H1 (cell line): ENCODE data around the gene TMEM25. TPM values are rescaled to one million over a fixed set of nuclear protein-coding genes. Genes with fewer than 3 reads are reported as not detected.

Source experiments
- CTCF ChIA-PET: fragments of 300-600 bp; sonication (Branson Sonifier 250); formaldehyde crosslinking; loops from one replicate; lab custom pipeline; 2021; ENCODE audit not compliant: partially characterized antibody; lab: Charles Lee
- POLR2A ChIA-PET: fragments of 300-600 bp; sonication (Branson Sonifier 250); formaldehyde crosslinking; loops from one replicate; lab custom pipeline; 2021; ENCODE audit warnings: inconsistent platforms; ENCODE audit not compliant: partially characterized antibody; lab: Charles Lee
- DNase-seq, 2 experiments: peaks; one replicate each; pipeline versions ENCODE4 v3.0.0 to v3.0.0-alpha.2; 2010 to 2022; ENCODE audit warnings: low spot score in 2 of 2, low read depth in 1 of 2, mixed read lengths in 1 of 2
- FAIRE-seq: peaks from 2 replicates; lab custom pipeline; 2011; peaks lifted over from hg19 to GRCh38; lab: Jason Lieb, UNC
- H2AFZ ChIP-seq: 2 replicates; pipeline ENCODE4 v1.8.1; 2012; ENCODE audit warnings: low read length, inconsistent platforms
- H2AK5ac ChIP-seq: 2 replicates; pipeline ENCODE4 v1.6.1; 2013; ENCODE audit warnings: low read depth, low read length
- H2BK120ac ChIP-seq: replicated peaks from 2 replicates; pipeline ENCODE3; 2013; ENCODE audit warnings: low read depth, low read length, inconsistent platforms
- H2BK12ac ChIP-seq: 2 replicates; pipeline ENCODE4 v1.6.1; 2013; ENCODE audit warnings: low read depth, low read length
- H2BK15ac ChIP-seq: 2 replicates; pipeline ENCODE4 v1.6.1; 2013; ENCODE audit warnings: low read length
- H2BK20ac ChIP-seq: 2 replicates; pipeline ENCODE4 v1.6.1; 2013; ENCODE audit warnings: low read length
- H2BK5ac ChIP-seq: 2 replicates; pipeline ENCODE4 v1.6.1; 2013; ENCODE audit warnings: low read depth, low read length
- H3K14ac ChIP-seq: 2 replicates; pipeline ENCODE4 v1.6.1; 2013; ENCODE audit warnings: inconsistent platforms; ENCODE audit not compliant: insufficient read length
- H3K18ac ChIP-seq: 2 replicates; pipeline ENCODE4 v1.6.1; 2013; ENCODE audit warnings: low read length; ENCODE audit errors: extremely low read depth
- H3K23ac ChIP-seq: 2 replicates; pipeline ENCODE4 v1.6.1; 2013; ENCODE audit warnings: inconsistent platforms; ENCODE audit not compliant: insufficient read length
- H3K23me2 ChIP-seq: 2 replicates; pipeline ENCODE4 v1.6.1; 2013; ENCODE audit warnings: low read depth, low read length
- H3K27ac ChIP-seq: 2 replicates; pipeline ENCODE4 v1.6.1; 2011; ENCODE audit warnings: low read depth, low read length, inconsistent platforms
- H3K27me3 ChIP-seq, 4 experiments: replicated peaks in 1 of 4; 1 replicate in 1 of 4; 2 replicates in 3 of 4; pipeline versions ENCODE4 v1.6.1 to v1.8.1; 2011 to 2013; ENCODE audit warnings: low read length in 3 of 4, mild to moderate bottlenecking in 3 of 4, inconsistent platforms in 2 of 4, mixed read lengths in 2 of 4, moderate library complexity in 1 of 4; ENCODE audit not compliant: control insufficient read depth in 3 of 4, insufficient read depth in 3 of 4; ENCODE audit errors: extremely low read depth in 1 of 4
- H3K36me3 ChIP-seq, 4 experiments: 2 replicates each; pipeline versions ENCODE4 v1.6.1 to v1.8.1; 2011 to 2013; ENCODE audit warnings: mild to moderate bottlenecking in 4 of 4, low read length in 3 of 4, moderate library complexity in 2 of 4, control low read depth in 1 of 4, inconsistent platforms in 1 of 4; ENCODE audit not compliant: insufficient read depth in 4 of 4, control insufficient read depth in 2 of 4
- H3K4ac ChIP-seq: replicated peaks from 2 replicates; pipeline ENCODE3; 2013; ENCODE audit warnings: low read length, low read depth, mixed read lengths, inconsistent platforms; ENCODE audit not compliant: insufficient read length
- H3K4me1 ChIP-seq, 4 experiments: replicated peaks in 1 of 4; 1 replicate in 1 of 4; 2 replicates in 3 of 4; pipeline versions ENCODE4 v1.6.1 to v1.8.1; 2011 to 2013; ENCODE audit warnings: low read length in 3 of 4, inconsistent platforms in 2 of 4, mixed read lengths in 1 of 4; ENCODE audit not compliant: insufficient read depth in 4 of 4, control insufficient read depth in 3 of 4
- H3K4me2 ChIP-seq, 2 experiments: 2 replicates each; pipeline versions ENCODE4 v1.6.1 to v1.8.1; 2011 to 2013; ENCODE audit warnings: low read depth in 2 of 2, low read length in 2 of 2, control low read depth in 1 of 2, inconsistent platforms in 1 of 2, mild to moderate bottlenecking in 1 of 2; ENCODE audit not compliant: insufficient read depth in 1 of 2
- H3K4me3 ChIP-seq, 4 experiments: fragments of 200-600, 300-600 bp in 1 of 4; sonication (generic), shearing (Covaris generic), sonication (Bioruptor Twin) in 1 of 4; 2 replicates each; pipeline versions ENCODE4 v1.5.1 to v1.8.1; 2011 to 2016; ENCODE audit warnings: low read length in 4 of 4, low read depth in 3 of 4, control low read depth in 2 of 4, inconsistent platforms in 2 of 4, mild to moderate bottlenecking in 2 of 4, mixed read lengths in 1 of 4, moderate library complexity in 1 of 4; ENCODE audit not compliant: insufficient read depth in 2 of 4; ENCODE audit errors: extremely low read depth in 1 of 4
- H3K56ac ChIP-seq: replicated peaks from 2 replicates; pipeline ENCODE3; 2013; ENCODE audit warnings: low read depth, mild to moderate bottlenecking, mixed read lengths, low read length, inconsistent platforms; ENCODE audit not compliant: insufficient read length
- H3K79me1 ChIP-seq: 2 replicates; pipeline ENCODE4 v1.6.1; 2013; ENCODE audit warnings: low read depth, low read length, control low read depth
- H3K79me2 ChIP-seq, 2 experiments: 2 replicates each; pipeline versions ENCODE4 v1.6.1 to v1.8.1; 2012 to 2013; ENCODE audit warnings: low read length in 2 of 2, mild to moderate bottlenecking in 2 of 2, inconsistent platforms in 1 of 2; ENCODE audit not compliant: insufficient read depth in 2 of 2, control insufficient read depth in 1 of 2
- H3K9ac ChIP-seq, 4 experiments: replicated peaks in 1 of 4; 1 replicate in 1 of 4; 2 replicates in 3 of 4; pipeline versions ENCODE4 v1.6.1 to v1.8.1; 2011 to 2013; ENCODE audit warnings: low read depth in 3 of 4, low read length in 3 of 4, control low read depth in 2 of 4, mild to moderate bottlenecking in 2 of 4, moderate library complexity in 2 of 4, inconsistent platforms in 1 of 4; ENCODE audit errors: extremely low read depth in 1 of 4
- H3K9me3 ChIP-seq, 2 experiments: 2 replicates each; pipeline versions ENCODE4 v1.6.1 to v1.8.1; 2012 to 2013; ENCODE audit warnings: mild to moderate bottlenecking in 2 of 2, moderate library complexity in 2 of 2, control low read depth in 1 of 2, inconsistent platforms in 1 of 2, low read depth in 1 of 2, low read length in 1 of 2, mixed read lengths in 1 of 2; ENCODE audit not compliant: insufficient read depth in 2 of 2
- H4K20me1 ChIP-seq, 2 experiments: replicated peaks in 1 of 2; 2 replicates each; pipeline versions ENCODE3 to v1.8.1; 2011 to 2013; ENCODE audit warnings: inconsistent platforms in 2 of 2, low read length in 2 of 2, mild to moderate bottlenecking in 1 of 2; ENCODE audit not compliant: insufficient read depth in 2 of 2, control insufficient read depth in 1 of 2
- H4K5ac ChIP-seq: 2 replicates; pipeline ENCODE4 v1.6.1; 2013; ENCODE audit warnings: low read length, low read depth, mixed read lengths, inconsistent platforms; ENCODE audit not compliant: insufficient read length
- H4K8ac ChIP-seq: 2 replicates; pipeline ENCODE4 v1.8.0; 2013; ENCODE audit warnings: mild to moderate bottlenecking, moderate library complexity, low read length, inconsistent platforms; ENCODE audit not compliant: insufficient read depth; ENCODE audit errors: extremely low read depth
- H4K91ac ChIP-seq: replicated peaks from 2 replicates; pipeline ENCODE3; 2013; ENCODE audit warnings: low read length, mixed read lengths, inconsistent platforms; ENCODE audit not compliant: insufficient read length
- ATF2 ChIP-seq: IDR thresholded peaks from 2 replicates; pipeline ENCODE4 v1.6.1; 2012; ENCODE audit warnings: low read length, inconsistent platforms
- CBX8 ChIP-seq: fragments of 300-800, 300-1000 bp; sonication (generic); IDR thresholded peaks from 2 replicates; pipeline ENCODE4 v1.7.1; 2016; ENCODE audit warnings: low read depth, low read length, borderline replicate concordance
- EZH2 ChIP-seq: fragments of 200-600 bp; sonication (generic); IDR thresholded peaks from 2 replicates; pipeline ENCODE4 v1.7.1; 2012; ENCODE audit warnings: low read depth, mild to moderate bottlenecking, moderate library complexity, low read length, inconsistent platforms; ENCODE audit not compliant: severe bottlenecking
- FOSL1 ChIP-seq: IDR thresholded peaks from 2 replicates; pipeline ENCODE4 v1.6.1; 2011; ENCODE audit warnings: mild to moderate bottlenecking, low read depth, low read length, moderate library complexity; ENCODE audit not compliant: insufficient read depth
- GABPA ChIP-seq: IDR thresholded peaks from 2 replicates; pipeline ENCODE4 v1.6.1; 2011; ENCODE audit warnings: mild to moderate bottlenecking, low read length, moderate library complexity, borderline replicate concordance; ENCODE audit not compliant: insufficient read depth
- JUND ChIP-seq: IDR thresholded peaks from 2 replicates; pipeline ENCODE4 v1.6.1; 2011; ENCODE audit warnings: mild to moderate bottlenecking, improper control_type of control experiment, low read length
- KDM4A ChIP-seq: IDR thresholded peaks from one replicate; pipeline ENCODE4 v1.7.1; 2012; ENCODE audit warnings: low read depth, mild to moderate bottlenecking, moderate library complexity, low read length, inconsistent platforms; ENCODE audit not compliant: severe bottlenecking
- PHF8 ChIP-seq: fragments of 200-600 bp; sonication (generic); conservative IDR thresholded peaks from 2 replicates; pipeline ENCODE4 v1.7.1; 2012; ENCODE audit warnings: low read depth, mild to moderate bottlenecking, inconsistent platforms, low read length, moderate library complexity
- SIN3A ChIP-seq, 2 experiments: IDR thresholded peaks in 1 of 2; conservative IDR thresholded peaks in 1 of 2; 2 replicates each; pipeline ENCODE4 v1.6.1; 2011 to 2012; ENCODE audit warnings: low read length in 2 of 2, improper control_type of control experiment in 1 of 2, low read depth in 1 of 2, mild to moderate bottlenecking in 1 of 2
- TCF12 ChIP-seq: IDR thresholded peaks from 2 replicates; pipeline ENCODE4 v1.6.1; 2011; ENCODE audit warnings: low read depth, mild to moderate bottlenecking, low read length
- YY1 ChIP-seq: IDR thresholded peaks from 2 replicates; pipeline ENCODE4 v1.6.1; 2011; ENCODE audit warnings: low read depth, mild to moderate bottlenecking, low read length
- WGBS, 2 experiments: shearing (Covaris generic) in 1 of 2; methylation state at CpG; one replicate each; pipeline versions ENCODE4 v1.1.6 to v1.1.7; 2013 to 2015; ENCODE audit warnings: low lambda C conversion rate in 2 of 2, mixed read lengths in 2 of 2, inconsistent platforms in 1 of 2, low coverage in 1 of 2, missing lambda C conversion rate in 1 of 2; ENCODE audit not compliant: insufficient replicate concordance in 2 of 2, insufficient coverage in 1 of 2, insufficient read length in 1 of 2; ENCODE audit errors: extremely low coverage in 1 of 2, missing lambda C conversion rate in 1 of 2; 5-methylcytosine and 5-hydroxymethylcytosine counted together
- polyA plus RNA-seq, 7 experiments: library from polyadenylated mRNA; depleted of rRNA in 3 of 7; stranded (reverse) in 5 of 7; unstranded in 2 of 7; fragments of >200 nt in 5 of 7; fragments of 200-250 nt in 2 of 7; gene quantifications; 1 replicate in 5 of 7; 2 replicates in 1 of 7; 4 replicates in 1 of 7; pipeline versions ENCODE4 v1.2.1 to v1.2.3, GENCODE V29; 2011 to 2013; ENCODE audit warnings: missing spikeins in 2 of 7, mixed read lengths in 2 of 7
- total RNA-seq: library from RNA; stranded (reverse); fragmentation: NEBNext Ultra II Directional; extraction: Animal tissue kit (Norgen Biotek cat#: 25700); gene quantifications from 2 replicates; pipeline ENCODE4 v1.2.1, GENCODE V29; 2021

TMEM25 gene
- total and polyA plus RNA-seq, 2 of the 8 experiments (the other 6 are each of a cell fraction or from before 2014, with no cell fraction given) = 18.3 to 26.8 TPM

DNA sequence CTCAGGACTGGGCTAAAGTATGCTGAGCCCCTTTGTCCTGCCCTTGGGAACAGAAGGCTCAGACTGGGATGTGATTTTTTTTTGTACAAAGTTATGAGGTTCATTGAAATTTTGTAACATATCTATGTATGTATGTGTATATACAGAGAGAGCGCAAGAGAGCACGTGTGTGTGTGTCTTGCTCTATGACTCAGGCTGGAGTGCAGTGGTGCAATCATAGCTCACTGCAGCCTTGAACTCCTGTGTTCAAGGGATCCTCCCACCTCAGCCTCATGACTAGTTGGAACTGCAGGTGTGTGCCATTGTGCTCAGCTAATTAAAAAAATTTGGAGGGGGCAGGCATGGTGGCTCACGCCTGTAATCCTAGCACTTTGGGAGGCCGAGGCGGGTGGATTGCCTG is 5.7 kb downstream of the TMEM25 start:
- 0 out of 2 replicates have a peak, but pooled peaks cover 2% of the 10 kb centered on the region for H3K79me1 ChIP-seq
- no peak for FAIRE-seq
- no peak overlapping the region for H3K27ac ChIP-seq
- H2BK15ac ChIP-seq = no peak overlapping the region
- no peak overlapping the region for H2AK5ac ChIP-seq
- H3K4ac ChIP-seq = no peak overlapping the region
- H3K14ac ChIP-seq = no peak overlapping the region
- no peak overlapping the region for H3K4me3 ChIP-seq
- no peak overlapping the region for H3K18ac ChIP-seq
- no peak overlapping the region for H2BK20ac ChIP-seq
- peaks cover 0 to 1% of the 10 kb centered on the region in 2 experiments for H4K20me1 ChIP-seq
- DNase-seq = no peak
- no peaks in the 10 kb centered on the region; the same call in 1 of the 2 replicates for H3K23me2 ChIP-seq
- H3K9me3 ChIP-seq = no peaks in the 10 kb centered on the region
- H2BK12ac ChIP-seq = no peak overlapping the region
- no peak overlapping the region for H2AFZ ChIP-seq
- no peak overlapping the region for H2BK5ac ChIP-seq
- ChIA-PET CTCF (interaction anchor here (0.6 to 1.1 kb wide), 3 partner anchors 32 to 222 kb away, joined by 3 to 4 read pairs (median 3); no protein-coding TSS in a partner anchor), POLR2A (interaction anchor here (0.6 to 1.0 kb wide), 2 partner anchors 21 to 103 kb away, joined by 3 to 4 read pairs; no protein-coding TSS in a partner anchor)
- peaks cover 0 to 4% (median 2%) of the 10 kb centered on the region in 4 experiments; a peak in 4 of 7 replicates for H3K4me1 ChIP-seq
- no peak overlapping the region for H3K4me2 ChIP-seq
- WGBS, 2 experiments = 82% methylated on average over 5 of the region's 5 CpGs; no CpG with 5 or more reads in 1 of the 2 experiments
- no peak overlapping the region for H3K9ac ChIP-seq
- H2BK120ac ChIP-seq = no peak overlapping the region
- H4K91ac ChIP-seq = no peak overlapping the region
- H4K8ac ChIP-seq = no peak overlapping the region
- H3K27me3 ChIP-seq = no peaks in the 10 kb centered on the region
- no peaks in the 10 kb centered on the region for H3K79me2 ChIP-seq
- H4K5ac ChIP-seq = no peak overlapping the region
- H3K23ac ChIP-seq = no peak overlapping the region
- H3K36me3 ChIP-seq = no peaks in the 10 kb centered on the region; a peak in 1 of 8 replicates
- H3K56ac ChIP-seq = no peak overlapping the region
- TF ChIP-seq YY1 = no peak
- TF ChIP-seq ATF2 = no peak
- no peak for TF ChIP-seq SIN3A (conservative IDR thresholded peaks at IDR 0.05 in 1 of 2, IDR thresholded peaks at IDR 0.05 in 1 of 2; ENCODE audit: low read depth in 1 of 2, low read length in 2 of 2)
- TF ChIP-seq PHF8 = no peak
- TF ChIP-seq CBX8 = no peak
- TF ChIP-seq KDM4A = no peak
- no peak for TF ChIP-seq TCF12
- TF ChIP-seq FOSL1 = no peak
- no peak for TF ChIP-seq EZH2
- TF ChIP-seq JUND = no peak
- TF ChIP-seq GABPA = no peak
